Adipocyte (in vitro differentiated cells): ENCODE measurements around the gene EBF3.

Experiments used
- DNase-seq: peaks from one replicate; pipeline ENCODE4 v3.0.0-alpha.2; 2015; ENCODE audit warnings: low read depth
- H3K27me3 ChIP-seq: replicated peaks from 2 replicates; pipeline ENCODE4 v1.7.0; 2013; ENCODE audit warnings: mild to moderate bottlenecking, low read length, moderate library complexity; ENCODE audit not compliant: control insufficient read depth, insufficient read depth
- H3K36me3 ChIP-seq: 2 replicates; pipeline ENCODE4 v1.7.0; 2013; ENCODE audit warnings: low read length, mild to moderate bottlenecking, moderate library complexity; ENCODE audit not compliant: control insufficient read depth, insufficient read depth, severe bottlenecking
- H3K4me1 ChIP-seq: 2 replicates; pipeline ENCODE4 v1.7.0; 2013; ENCODE audit warnings: mild to moderate bottlenecking, low read length, moderate library complexity; ENCODE audit not compliant: control insufficient read depth, insufficient read depth
- H3K4me3 ChIP-seq: 2 replicates; pipeline ENCODE4 v1.7.0; 2013; ENCODE audit warnings: mild to moderate bottlenecking, low read length, moderate library complexity
- H3K9ac ChIP-seq: 2 replicates; pipeline ENCODE4 v1.7.0; 2013; ENCODE audit warnings: mild to moderate bottlenecking, low read length, moderate library complexity
- H3K9me3 ChIP-seq: 2 replicates; pipeline ENCODE4 v1.7.0; 2013; ENCODE audit warnings: mild to moderate bottlenecking, low read length, moderate library complexity; ENCODE audit not compliant: control insufficient read depth

EBF3 gene

GRCh38 chr10:129869596-129870473 is 94.2 kb downstream of the EBF3 start:
- H3K4me1 ChIP-seq, result peaks cover 18% of the 10 kb centered on the region
- H3K27me3 ChIP-seq, result no peaks in the 10 kb centered on the region
- no peak overlapping the region for H3K4me3 ChIP-seq
- no peak overlapping the region for H3K9ac ChIP-seq
- peaks cover 45% of the 10 kb centered on the region for H3K36me3 ChIP-seq
- H3K9me3 ChIP-seq, result no peaks in the 10 kb centered on the region
- no peak for DNase-seq

GRCh38 chr10:129868449-129869035 is 95.5 kb downstream of the EBF3 start:
- H3K36me3 ChIP-seq, result peaks cover 44% of the 10 kb centered on the region
- no peaks in the 10 kb centered on the region for H3K9me3 ChIP-seq
- no peak for DNase-seq
- H3K4me3 ChIP-seq, result no peak overlapping the region
- H3K27me3 ChIP-seq, result no peaks in the 10 kb centered on the region
- H3K4me1 ChIP-seq, result peaks cover 24% of the 10 kb centered on the region
- H3K9ac ChIP-seq, result no peak overlapping the region

DNA sequence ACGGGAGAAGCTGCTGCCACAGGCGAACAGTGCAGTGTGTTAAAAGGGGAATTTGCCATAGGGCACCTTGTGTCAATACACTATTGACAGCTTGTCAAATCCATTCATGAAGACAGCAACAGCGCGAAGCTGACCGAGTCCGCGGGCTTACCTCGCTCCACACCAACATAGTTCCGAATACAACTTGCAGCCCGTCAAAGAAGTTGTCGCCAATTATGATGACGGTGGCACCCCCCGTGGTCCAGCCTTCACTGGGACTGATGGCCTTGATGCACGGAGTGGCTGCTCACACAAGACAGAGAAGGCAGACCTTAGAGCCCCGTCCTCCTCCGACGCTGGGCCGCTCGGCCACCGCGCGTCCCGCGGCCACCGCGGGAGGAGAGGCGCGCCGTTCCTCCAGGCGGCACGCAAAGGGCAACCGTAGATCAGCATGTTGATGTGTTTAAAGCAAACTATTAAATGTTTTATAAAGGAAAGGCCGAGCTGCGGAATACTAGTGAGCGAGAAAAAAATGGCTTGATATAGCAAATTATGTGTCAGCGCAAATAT is 96.4 kb downstream of the EBF3 start:
- Histone ChIP-seq H3K9ac (no peak overlapping the region), H3K9me3 (no peaks in the 10 kb centered on the region), H3K27me3 (no peaks in the 10 kb centered on the region), H3K36me3 (peaks cover 36% of the 10 kb centered on the region), H3K4me3 (no peak overlapping the region), H3K4me1 (peaks cover 28% of the 10 kb centered on the region)
- no peak for DNase-seq

DNA sequence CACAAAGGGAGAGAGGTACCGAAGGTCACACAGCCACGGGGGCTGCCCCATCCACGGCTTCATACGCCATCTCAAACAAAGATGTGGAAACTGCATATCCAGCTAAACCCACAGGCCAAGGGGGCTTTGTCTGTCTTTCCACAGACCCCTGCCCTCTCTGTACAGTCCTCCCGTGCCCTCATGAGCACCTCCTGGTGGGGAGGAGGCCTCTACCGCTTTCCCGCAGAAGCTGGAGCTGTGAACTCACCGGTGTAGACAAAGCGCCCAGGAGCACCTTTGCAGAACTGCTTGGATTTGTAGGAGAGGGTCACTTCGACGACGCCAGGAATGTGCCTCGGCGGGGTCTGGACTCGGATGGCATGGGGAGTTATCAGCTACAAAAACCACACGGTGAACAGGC is 97.2 kb downstream of the EBF3 start:
- H3K4me3 ChIP-seq, result no peak overlapping the region
- H3K9me3 ChIP-seq, result no peaks in the 10 kb centered on the region
- H3K27me3 ChIP-seq, result no peaks in the 10 kb centered on the region
- H3K4me1 ChIP-seq, result peaks cover 28% of the 10 kb centered on the region
- H3K36me3 ChIP-seq, result peaks cover 32% of the 10 kb centered on the region
- DNase-seq, result no peak
- H3K9ac ChIP-seq, result no peak overlapping the region

DNA sequence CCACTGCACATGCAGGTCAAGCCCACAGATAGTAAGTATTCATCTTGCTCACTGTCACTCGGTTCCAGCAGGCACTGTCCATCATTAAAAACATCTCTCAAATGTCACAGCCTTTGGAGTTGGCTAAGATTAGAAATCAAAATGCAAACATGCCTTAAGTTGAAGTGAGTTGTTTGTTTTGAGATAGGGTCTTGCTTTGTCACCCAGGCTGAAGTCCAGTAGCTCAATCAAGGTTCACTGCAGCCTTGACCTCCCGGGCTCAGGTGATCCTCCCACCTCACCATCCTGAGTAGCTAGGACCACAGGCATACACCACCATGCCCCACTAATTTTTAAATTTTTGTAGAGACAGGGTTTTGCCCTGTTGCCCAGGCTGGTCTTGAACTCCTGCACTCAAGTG is 98.1 kb downstream of the EBF3 start:
- Histone ChIP-seq H3K9ac (no peak overlapping the region), H3K27me3 (no peaks in the 10 kb centered on the region), H3K36me3 (peaks cover 38% of the 10 kb centered on the region), H3K4me1 (peaks cover 19% of the 10 kb centered on the region), H3K9me3 (no peaks in the 10 kb centered on the region), H3K4me3 (no peak overlapping the region)
- DNase-seq, result no peak

DNA sequence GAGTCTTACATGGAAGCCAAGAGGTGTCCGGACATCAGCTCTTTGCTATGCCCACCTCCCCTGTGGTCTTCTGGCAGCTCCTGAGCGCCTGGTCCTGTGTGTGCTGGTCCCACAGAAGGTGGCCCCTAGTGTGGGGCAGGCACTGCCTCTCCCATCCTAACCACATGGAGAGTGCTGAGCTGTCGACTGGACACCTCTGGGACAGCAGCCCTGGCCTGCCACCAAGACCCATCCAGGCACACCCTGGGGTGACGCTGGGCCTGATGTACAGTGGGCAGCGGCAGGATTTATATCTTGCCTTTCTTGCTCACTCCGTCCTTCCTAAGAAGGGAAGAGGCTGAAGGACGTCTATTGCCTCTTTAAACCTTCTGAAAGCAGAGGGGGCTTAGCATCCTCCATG is 98.7 kb downstream of the EBF3 start:
- Histone ChIP-seq H3K36me3 (peaks cover 38% of the 10 kb centered on the region), H3K27me3 (no peaks in the 10 kb centered on the region), H3K9ac (no peak overlapping the region), H3K4me3 (no peak overlapping the region), H3K4me1 (peaks cover 13% of the 10 kb centered on the region), H3K9me3 (no peaks in the 10 kb centered on the region)
- no peak for DNase-seq

DNA sequence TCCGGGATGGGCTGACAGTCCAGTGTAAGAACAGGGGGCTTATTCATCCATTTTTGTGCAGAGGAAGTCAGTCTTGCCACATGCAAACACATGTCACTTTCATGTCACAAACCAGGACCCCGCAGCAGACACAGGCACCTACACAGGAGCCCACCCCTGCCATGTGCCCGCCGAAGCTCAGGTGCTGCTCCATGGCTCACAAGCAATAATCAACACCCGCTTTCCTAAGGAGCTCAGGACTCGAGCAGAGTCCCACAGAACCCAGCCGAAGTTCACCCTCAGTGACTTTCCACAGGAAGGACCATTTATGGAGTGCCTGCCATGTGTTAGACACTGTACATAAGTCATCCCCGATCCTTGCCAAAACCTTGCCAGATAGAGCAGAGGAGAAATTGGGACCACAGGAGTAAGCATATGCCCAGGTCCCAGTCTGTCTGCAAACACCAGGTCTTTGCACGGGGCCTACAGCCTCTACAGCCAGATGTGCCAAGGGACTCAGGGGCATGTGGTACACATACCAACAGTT is 99.4 kb downstream of the EBF3 start:
- peaks cover 43% of the 10 kb centered on the region for H3K36me3 ChIP-seq
- no peak overlapping the region for H3K4me3 ChIP-seq
- H3K4me1 ChIP-seq, result peaks cover 13% of the 10 kb centered on the region
- H3K9me3 ChIP-seq, result no peaks in the 10 kb centered on the region
- no peak overlapping the region for H3K9ac ChIP-seq
- no peaks in the 10 kb centered on the region for H3K27me3 ChIP-seq
- DNase-seq, result no peak

GRCh38 chr10:129864082-129864481 is 100.0 kb downstream of the EBF3 start:
- H3K4me1 ChIP-seq, result peaks cover 13% of the 10 kb centered on the region
- H3K4me3 ChIP-seq, result no peak overlapping the region
- DNase-seq, result no peak
- no peak overlapping the region for H3K9ac ChIP-seq
- peaks cover 44% of the 10 kb centered on the region for H3K36me3 ChIP-seq
- no peaks in the 10 kb centered on the region for H3K27me3 ChIP-seq
- H3K9me3 ChIP-seq, result no peaks in the 10 kb centered on the region

- peaks cover 42% of the 10 kb centered on the region for H3K36me3 ChIP-seq
- DNase-seq, result no peak
- no peak overlapping the region for H3K4me3 ChIP-seq
- peaks cover 13% of the 10 kb centered on the region for H3K4me1 ChIP-seq
- H3K27me3 ChIP-seq, result no peaks in the 10 kb centered on the region
- H3K9ac ChIP-seq, result no peak overlapping the region
- H3K9me3 ChIP-seq, result no peaks in the 10 kb centered on the region
Measured at GRCh38 chr10:129863201-129863663, 100.8 kb downstream of the EBF3 start.

- DNase-seq, result no peak
- peaks cover 13% of the 10 kb centered on the region for H3K4me1 ChIP-seq
- no peaks in the 10 kb centered on the region for H3K27me3 ChIP-seq
- H3K36me3 ChIP-seq, result peaks cover 38% of the 10 kb centered on the region
- H3K9me3 ChIP-seq, result no peaks in the 10 kb centered on the region
- no peak overlapping the region for H3K4me3 ChIP-seq
- no peak overlapping the region for H3K9ac ChIP-seq
Measured at GRCh38 chr10:129861776-129862531, 102.1 kb downstream of the EBF3 start.

- DNase-seq, result no peak
- Histone ChIP-seq H3K4me1 (peaks cover 13% of the 10 kb centered on the region), H3K4me3 (no peak overlapping the region), H3K36me3 (peaks cover 35% of the 10 kb centered on the region), H3K9ac (no peak overlapping the region), H3K9me3 (no peaks in the 10 kb centered on the region), H3K27me3 (no peaks in the 10 kb centered on the region)
Measured at GRCh38 chr10:129860396-129860795, 103.7 kb downstream of the EBF3 start.
